ENCODE data around the gene RFK. TPM values are rescaled to one million over a fixed set of nuclear protein-coding genes. Genes with fewer than 3 reads are reported as not detected.

RFK gene
- total and polyA plus RNA-seq, 2 donors = 14.8 to 25.0 TPM

DNA sequence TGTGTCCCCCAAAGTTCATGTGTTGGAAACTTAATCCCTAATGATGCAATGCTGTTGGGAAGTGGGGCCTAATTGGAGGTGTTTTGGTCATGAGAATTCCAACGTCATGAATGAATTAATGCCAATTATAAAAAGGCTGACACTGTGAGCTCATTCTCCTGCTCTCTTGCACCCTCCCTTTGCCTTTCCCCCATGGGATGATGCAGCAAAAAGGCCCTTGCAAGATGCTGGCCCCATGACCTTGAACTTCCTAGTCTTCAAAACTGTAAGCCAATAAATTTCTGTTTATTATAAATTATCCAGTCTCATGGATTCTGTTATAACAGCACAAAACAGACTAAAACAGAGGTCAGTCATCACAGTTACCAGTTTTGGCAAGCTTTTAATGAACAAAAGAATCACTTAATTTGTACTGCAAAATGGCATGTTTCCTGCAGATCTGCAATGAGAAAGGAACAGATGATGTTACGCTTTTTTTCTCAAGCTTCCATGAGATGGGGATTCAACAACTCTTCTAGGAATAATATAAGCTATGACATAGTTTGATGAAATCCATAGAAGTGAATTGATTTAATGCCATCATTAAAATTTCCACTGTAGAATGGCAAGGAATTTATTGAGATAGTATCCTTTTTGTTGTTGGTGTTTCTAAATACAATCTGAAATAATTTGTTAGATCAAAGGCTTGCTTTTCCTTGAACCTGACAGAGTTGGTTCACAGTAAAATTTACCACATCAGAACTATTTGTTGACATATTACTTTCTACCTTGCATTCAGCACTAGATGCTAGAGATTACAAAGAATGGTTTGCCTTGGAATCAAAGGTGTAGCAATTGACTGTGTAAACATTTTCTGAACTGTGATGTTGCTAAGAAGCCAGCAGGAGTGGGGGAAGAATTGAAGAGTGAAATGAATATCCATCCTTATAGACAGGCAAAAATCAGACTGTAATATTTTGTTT lies 29.3 kb upstream of the RFK start:
- no peak for DNase-seq (ENCODE audit: extremely low spot score)
- Histone ChIP-seq H3K36me3 (ENCODE audit: insufficient read depth) (no peaks in the 10 kb centered on the region), H3K27ac (ENCODE audit: low read depth) (no peak overlapping the region), H3K4me3 (ENCODE audit: low read depth, low read length) (no peak overlapping the region), H3K4me1 (ENCODE audit: insufficient read depth) (no peaks in the 10 kb centered on the region)
- 46% methylated on average over 2 of the region's 2 CpGs for WGBS

- H3K4me1 ChIP-seq (ENCODE audit: insufficient read depth) = no peaks in the 10 kb centered on the region
- H3K4me3 ChIP-seq (ENCODE audit: low read depth, low read length) = no peak overlapping the region
- H3K27ac ChIP-seq (ENCODE audit: low read depth) = no peak overlapping the region
- 88% methylated on average over 2 of the region's 2 CpGs for whole genome bisulfite sequencing
- DNase-seq (ENCODE audit: extremely low spot score) = no peak
- H3K36me3 ChIP-seq (ENCODE audit: insufficient read depth) = peaks cover 2% of the 10 kb centered on the region
Measured at GRCh38 chr9:76419782-76420380, 25.7 kb upstream of the RFK start.

DNA sequence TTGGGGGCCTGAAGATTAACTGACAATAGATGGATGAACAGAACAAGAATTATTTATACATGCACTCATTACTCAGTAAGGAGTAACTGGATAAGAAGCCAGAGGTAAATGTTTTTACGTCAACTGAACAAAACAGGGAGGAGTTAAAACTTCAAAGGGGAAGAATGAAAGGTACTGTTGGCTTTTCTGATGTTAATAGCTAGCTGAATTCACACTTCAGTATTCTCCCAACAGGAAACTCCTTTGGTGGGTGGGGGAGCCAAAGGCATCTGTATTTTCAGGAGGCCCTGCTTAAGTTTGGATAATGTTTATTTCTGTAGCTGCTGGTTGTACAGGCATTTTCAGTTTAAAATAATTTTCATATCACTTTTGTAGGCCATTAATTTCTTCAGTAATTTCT lies 23.2 kb upstream of the RFK start:
- 0% methylated on average over 1 of the region's 1 CpG for WGBS
- Histone ChIP-seq H3K4me1 (ENCODE audit: insufficient read depth) (no peaks in the 10 kb centered on the region), H3K27ac (ENCODE audit: low read depth) (no peak overlapping the region), H3K36me3 (ENCODE audit: insufficient read depth) (peaks cover 2% of the 10 kb centered on the region), H3K4me3 (ENCODE audit: low read depth, low read length) (no peak overlapping the region)
- no peak for DNase-seq (ENCODE audit: extremely low spot score)

- H3K27ac ChIP-seq (ENCODE audit: low read depth) = no peak overlapping the region
- no peaks in the 10 kb centered on the region for H3K4me1 ChIP-seq (ENCODE audit: insufficient read depth)
- H3K4me3 ChIP-seq (ENCODE audit: low read depth, low read length) = no peak overlapping the region
- H3K36me3 ChIP-seq (ENCODE audit: insufficient read depth) = peaks cover 2% of the 10 kb centered on the region
- no peak for DNase-seq (ENCODE audit: extremely low spot score)
Measured at GRCh38 chr9:76415731-76416130, 21.5 kb upstream of the RFK start.

DNA sequence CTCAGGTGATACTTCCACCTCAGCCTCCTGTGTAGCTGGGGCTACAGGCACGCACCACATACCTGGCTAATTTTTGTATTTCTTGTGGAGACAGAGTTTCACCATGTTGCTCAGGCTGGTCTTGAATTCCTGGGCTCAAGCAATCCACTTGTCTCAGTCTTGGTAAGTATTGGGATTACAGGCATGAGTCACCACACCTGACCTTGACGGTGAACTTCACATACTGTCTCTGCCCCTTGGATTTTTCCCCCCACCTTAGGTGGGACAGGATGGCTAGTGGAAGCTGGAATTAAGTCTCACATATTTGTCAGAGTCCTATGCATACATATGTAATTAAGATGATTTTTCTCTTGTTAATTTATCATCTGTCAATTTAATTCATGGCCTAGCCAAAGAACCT lies 20.9 kb upstream of the RFK start:
- Histone ChIP-seq H3K4me3 (ENCODE audit: low read depth, low read length) (no peak overlapping the region), H3K27ac (ENCODE audit: low read depth) (no peak overlapping the region)

DNA sequence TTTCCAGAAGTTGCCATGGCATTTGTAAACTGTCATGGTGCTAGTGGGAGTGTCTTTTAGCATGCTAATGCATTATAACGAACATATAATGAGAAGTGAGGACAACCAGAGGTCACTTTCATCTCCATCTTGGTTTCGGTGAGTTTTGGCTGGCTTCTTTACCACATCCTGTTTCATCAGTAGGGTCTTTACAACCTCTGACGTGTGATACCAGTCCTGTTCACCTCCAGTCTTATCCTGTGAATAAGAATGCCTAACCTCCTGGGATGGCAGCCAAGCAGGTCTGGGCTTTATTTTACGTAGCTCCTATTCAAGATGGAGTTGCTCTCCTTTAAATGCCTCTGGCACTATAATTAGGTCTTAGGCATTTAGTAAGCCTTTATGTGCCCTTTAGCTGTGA lies 20.4 kb upstream of the RFK start:
- DNase-seq (ENCODE audit: extremely low spot score) = no peak
- no peaks in the 10 kb centered on the region for H3K4me1 ChIP-seq (ENCODE audit: insufficient read depth)
- peaks cover 2% of the 10 kb centered on the region for H3K36me3 ChIP-seq (ENCODE audit: insufficient read depth)
- no peak overlapping the region for H3K4me3 ChIP-seq (ENCODE audit: low read depth, low read length)
- 69% methylated on average over 4 of the region's 4 CpGs for WGBS
- H3K27ac ChIP-seq (ENCODE audit: low read depth) = no peak overlapping the region

More for the DNA sequence above, 20.9 kb upstream of the RFK start:
- H3K4me1 ChIP-seq (ENCODE audit: insufficient read depth) = no peaks in the 10 kb centered on the region
- 75% methylated on average over 2 of the region's 2 CpGs for WGBS
- peaks cover 2% of the 10 kb centered on the region for H3K36me3 ChIP-seq (ENCODE audit: insufficient read depth)
- no peak for DNase-seq (ENCODE audit: extremely low spot score)

DNA sequence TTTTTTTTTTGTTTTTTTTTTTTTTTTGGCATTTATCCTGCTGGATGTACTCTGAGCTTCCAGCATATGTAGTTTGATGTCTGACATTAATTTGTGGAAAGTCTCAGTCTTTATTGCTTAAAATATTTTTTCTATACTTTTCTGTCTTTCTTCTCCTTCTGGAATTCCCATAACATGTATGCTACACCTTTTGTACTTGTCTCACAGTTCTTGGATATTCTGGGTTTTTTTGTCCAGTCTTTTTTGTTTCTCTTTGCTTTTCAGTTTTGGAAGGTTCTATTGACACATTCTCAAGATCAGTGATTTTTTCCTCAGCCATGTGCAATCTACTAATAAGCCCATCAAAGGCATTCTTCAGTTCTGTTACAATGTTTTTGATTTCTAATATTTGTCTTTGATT lies 19.4 kb upstream of the RFK start:
- peaks cover 2% of the 10 kb centered on the region for H3K36me3 ChIP-seq (ENCODE audit: insufficient read depth)
- DNase-seq (ENCODE audit: extremely low spot score) = no peak

GRCh38 chr9:76412638-76413037 lies 18.4 kb upstream of the RFK start:
- no peak for DNase-seq (ENCODE audit: extremely low spot score)
- Histone ChIP-seq H3K27ac (ENCODE audit: low read depth) (no peak overlapping the region), H3K4me1 (ENCODE audit: insufficient read depth) (no peaks in the 10 kb centered on the region), H3K4me3 (ENCODE audit: low read depth, low read length) (no peak overlapping the region), H3K36me3 (ENCODE audit: insufficient read depth) (peaks cover 2% of the 10 kb centered on the region)
- WGBS = 59% methylated on average over 2 of the region's 2 CpGs

More for the DNA sequence above, 19.4 kb upstream of the RFK start:
- Histone ChIP-seq H3K27ac (ENCODE audit: low read depth) (no peak overlapping the region), H3K4me1 (ENCODE audit: insufficient read depth) (no peaks in the 10 kb centered on the region), H3K4me3 (ENCODE audit: low read depth, low read length) (no peak overlapping the region)

DNA sequence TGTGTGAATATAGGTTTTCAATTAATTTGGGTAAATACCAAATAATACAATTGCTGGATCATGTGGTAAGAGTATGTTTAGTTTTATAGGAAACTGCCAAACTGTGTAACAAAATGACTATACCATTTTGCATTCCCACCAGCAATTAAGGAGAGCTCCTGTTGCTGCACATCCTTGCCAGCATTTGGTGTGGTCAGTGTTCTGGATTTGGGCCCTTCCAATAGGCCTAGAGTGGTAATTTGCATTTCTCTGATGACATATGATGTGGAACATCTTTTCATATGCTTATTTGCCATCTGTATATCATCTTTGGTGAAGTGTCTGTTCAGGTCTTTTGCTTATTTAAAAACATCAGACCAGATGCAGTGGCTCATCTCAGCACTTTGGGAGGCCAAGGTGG lies 11.6 kb upstream of the RFK start:
- no peak for DNase-seq (ENCODE audit: extremely low spot score)
- Histone ChIP-seq H3K27ac (ENCODE audit: low read depth) (no peak overlapping the region), H3K4me3 (ENCODE audit: low read depth, low read length) (no peak overlapping the region)

GRCh38 chr9:76405340-76405739 lies 11.1 kb upstream of the RFK start:
- whole genome bisulfite sequencing = 51% methylated on average over 3 of the region's 3 CpGs
- H3K4me1 ChIP-seq (ENCODE audit: insufficient read depth) = no peaks in the 10 kb centered on the region
- no peak for DNase-seq (ENCODE audit: extremely low spot score)
- H3K4me3 ChIP-seq (ENCODE audit: low read depth, low read length) = no peak overlapping the region
- no peak overlapping the region for H3K27ac ChIP-seq (ENCODE audit: low read depth)
- no peaks in the 10 kb centered on the region for H3K36me3 ChIP-seq (ENCODE audit: insufficient read depth)

More for the DNA sequence above, 11.6 kb upstream of the RFK start:
- no peaks in the 10 kb centered on the region for H3K36me3 ChIP-seq (ENCODE audit: insufficient read depth)
- H3K4me1 ChIP-seq (ENCODE audit: insufficient read depth) = no peaks in the 10 kb centered on the region

GRCh38 chr9:76404401-76404800 lies 10.2 kb upstream of the RFK start:
- H3K4me3 ChIP-seq (ENCODE audit: low read depth, low read length) = no peak overlapping the region
- no peak overlapping the region for H3K27ac ChIP-seq (ENCODE audit: low read depth)
- no peak for DNase-seq (ENCODE audit: extremely low spot score)
- no peaks in the 10 kb centered on the region for H3K36me3 ChIP-seq (ENCODE audit: insufficient read depth)
- H3K4me1 ChIP-seq (ENCODE audit: insufficient read depth) = no peaks in the 10 kb centered on the region
- WGBS = 64% methylated on average over 1 of the region's 1 CpG

DNA sequence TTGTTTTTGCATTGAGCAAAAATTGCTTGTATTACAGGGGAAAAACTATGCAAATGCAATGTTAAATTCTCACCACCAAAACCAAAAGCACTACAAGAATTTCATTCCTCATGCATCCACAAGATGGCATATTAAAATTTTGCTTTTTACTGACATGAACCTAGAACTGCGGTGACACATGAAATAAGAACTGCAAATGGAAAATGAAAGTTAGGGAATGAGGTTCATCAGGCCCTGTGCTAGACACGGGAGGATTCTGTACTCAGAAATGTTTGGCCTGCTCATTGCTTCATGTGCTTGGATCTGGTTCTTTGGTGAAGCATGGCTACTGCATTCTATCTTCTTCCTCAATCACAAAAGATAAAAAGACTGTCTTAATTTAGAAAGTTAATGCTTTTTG lies 9.1 kb upstream of the RFK start:
- no peaks in the 10 kb centered on the region for H3K4me1 ChIP-seq (ENCODE audit: insufficient read depth)
- no peak overlapping the region for H3K27ac ChIP-seq (ENCODE audit: low read depth)
- H3K4me3 ChIP-seq (ENCODE audit: low read depth, low read length) = no peak overlapping the region
- no peak for DNase-seq (ENCODE audit: extremely low spot score)
- H3K36me3 ChIP-seq (ENCODE audit: insufficient read depth) = no peaks in the 10 kb centered on the region
- 4% methylated on average over 2 of the region's 2 CpGs for WGBS

DNA sequence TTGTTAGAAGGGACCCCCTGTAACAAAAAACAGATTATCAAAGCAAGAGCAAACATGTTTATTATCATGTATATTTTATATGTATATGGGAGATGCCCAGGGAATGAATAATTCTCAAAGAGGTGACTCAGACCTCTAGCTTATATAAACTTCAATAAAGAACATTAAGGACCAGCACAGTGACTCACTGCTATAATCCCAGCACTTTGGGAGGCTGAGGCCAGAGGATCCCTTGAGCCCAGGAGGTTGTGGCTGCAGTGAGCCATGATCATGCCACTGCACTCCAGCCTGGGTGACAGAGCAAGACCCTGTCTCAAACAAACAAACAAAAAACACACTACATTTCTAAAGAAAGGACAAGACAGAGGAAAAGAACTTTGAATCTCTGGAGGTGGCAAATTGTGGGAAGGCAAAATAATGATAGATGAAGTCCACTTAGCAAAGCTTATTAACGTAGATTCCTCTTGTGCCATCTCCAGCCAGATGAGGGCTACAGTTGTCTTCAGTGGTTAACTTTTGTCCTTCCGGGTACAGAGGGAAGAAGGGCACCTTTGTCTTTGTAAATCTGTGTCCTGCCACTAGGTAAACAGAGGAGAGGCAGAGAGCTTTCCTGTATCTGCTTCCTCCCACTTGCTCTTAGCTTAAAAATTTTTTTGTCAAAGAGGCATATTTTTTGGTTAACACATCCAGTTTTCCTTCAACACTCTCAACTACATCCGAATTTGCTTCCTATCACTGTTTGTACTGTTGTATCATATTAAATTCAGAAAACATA lies 7.5 kb upstream of the RFK start:
- 72% methylated on average over 3 of the region's 3 CpGs for WGBS
- H3K4me3 ChIP-seq (ENCODE audit: low read depth, low read length) = no peak overlapping the region
- no peak overlapping the region for H3K27ac ChIP-seq (ENCODE audit: low read depth)
- no peaks in the 10 kb centered on the region for H3K36me3 ChIP-seq (ENCODE audit: insufficient read depth)
- no peak for DNase-seq (ENCODE audit: extremely low spot score)
- H3K4me1 ChIP-seq (ENCODE audit: insufficient read depth) = no peaks in the 10 kb centered on the region

GRCh38 chr9:76401176-76401575 lies 7.0 kb upstream of the RFK start:
- no peak overlapping the region for H3K27ac ChIP-seq (ENCODE audit: low read depth)
- 92% methylated on average over 2 of the region's 2 CpGs for WGBS
- no peak for DNase-seq (ENCODE audit: extremely low spot score)

More at GRCh38 chr9:76401176-76401575, 7.0 kb upstream of the RFK start:
- no peaks in the 10 kb centered on the region for H3K36me3 ChIP-seq (ENCODE audit: insufficient read depth)
- H3K4me3 ChIP-seq (ENCODE audit: low read depth, low read length) = no peak overlapping the region
- no peaks in the 10 kb centered on the region for H3K4me1 ChIP-seq (ENCODE audit: insufficient read depth)
